Embryonic facial prominence (tissue), 1 donor: Measurements from ENCODE around the gene PHRF1.
A peak's percentile ranks its signal among the peaks of the same experiment; 100 is the strongest.

Source experiments
- DNase-seq: peaks from one replicate; pipeline ENCODE4 v3.0.0-alpha.2; 2016; ENCODE audit errors: extremely low spot score

PHRF1 gene

GRCh38 chr11:601573-602245, 25.4 kb downstream of the PHRF1 start:
- DNase-seq = no peak

GRCh38 chr11:603154-603553, 26.9 kb downstream of the PHRF1 start:
- no peak for DNase-seq

GRCh38 chr11:605286-606129, 29.2 kb downstream of the PHRF1 start:
- DNase-seq = no peak

GRCh38 chr11:606245-606644, 30.0 kb downstream of the PHRF1 start:
- DNase-seq = no peak

- no peak for DNase-seq
These were observed 30.9 kb downstream of the PHRF1 start for GRCh38 chr11:607020-607780.

- no peak for DNase-seq
These were observed 31.8 kb downstream of the PHRF1 start for GRCh38 chr11:607971-608659.

- no peak for DNase-seq
These were observed 32.6 kb downstream of the PHRF1 start for GRCh38 chr11:608791-609251.

- no peak for DNase-seq
These were observed 33.1 kb downstream of the PHRF1 start for GRCh38 chr11:609341-609811.

GRCh38 chr11:610146-610801, 34.0 kb downstream of the PHRF1 start:
- no peak for DNase-seq

- DNase-seq = no peak
These were observed 35.0 kb downstream of the PHRF1 start for GRCh38 chr11:611001-611996.

- no peak for DNase-seq
These were observed 36.1 kb downstream of the PHRF1 start for GRCh38 chr11:612201-612960.

- DNase-seq = no peak
These were observed 36.7 kb downstream of the PHRF1 start for GRCh38 chr11:612961-613300.

- DNase-seq = no peak
These were observed 37.2 kb downstream of the PHRF1 start for GRCh38 chr11:613369-613968.

- no peak for DNase-seq
These were observed 37.9 kb downstream of the PHRF1 start for GRCh38 chr11:614021-614622.

GRCh38 chr11:614623-615503, 38.6 kb downstream of the PHRF1 start:
- DNase-seq = no peak

GRCh38 chr11:615504-616319, 39.4 kb downstream of the PHRF1 start, which contains the start of gene IRF7:
TSS of gene IRF7 (minus strand) at chr11:615950. CDS start at chr11:615364, 586 bp downstream.
- peak; percentile 53 for DNase-seq
